ENCODE data around the gene FBXW2.

FBXW2 gene, protein sequence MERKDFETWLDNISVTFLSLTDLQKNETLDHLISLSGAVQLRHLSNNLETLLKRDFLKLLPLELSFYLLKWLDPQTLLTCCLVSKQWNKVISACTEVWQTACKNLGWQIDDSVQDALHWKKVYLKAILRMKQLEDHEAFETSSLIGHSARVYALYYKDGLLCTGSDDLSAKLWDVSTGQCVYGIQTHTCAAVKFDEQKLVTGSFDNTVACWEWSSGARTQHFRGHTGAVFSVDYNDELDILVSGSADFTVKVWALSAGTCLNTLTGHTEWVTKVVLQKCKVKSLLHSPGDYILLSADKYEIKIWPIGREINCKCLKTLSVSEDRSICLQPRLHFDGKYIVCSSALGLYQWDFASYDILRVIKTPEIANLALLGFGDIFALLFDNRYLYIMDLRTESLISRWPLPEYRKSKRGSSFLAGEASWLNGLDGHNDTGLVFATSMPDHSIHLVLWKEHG
- total RNA-seq: 83.4 to 184 (median 130) reads per million in 9 experiments

DNA sequence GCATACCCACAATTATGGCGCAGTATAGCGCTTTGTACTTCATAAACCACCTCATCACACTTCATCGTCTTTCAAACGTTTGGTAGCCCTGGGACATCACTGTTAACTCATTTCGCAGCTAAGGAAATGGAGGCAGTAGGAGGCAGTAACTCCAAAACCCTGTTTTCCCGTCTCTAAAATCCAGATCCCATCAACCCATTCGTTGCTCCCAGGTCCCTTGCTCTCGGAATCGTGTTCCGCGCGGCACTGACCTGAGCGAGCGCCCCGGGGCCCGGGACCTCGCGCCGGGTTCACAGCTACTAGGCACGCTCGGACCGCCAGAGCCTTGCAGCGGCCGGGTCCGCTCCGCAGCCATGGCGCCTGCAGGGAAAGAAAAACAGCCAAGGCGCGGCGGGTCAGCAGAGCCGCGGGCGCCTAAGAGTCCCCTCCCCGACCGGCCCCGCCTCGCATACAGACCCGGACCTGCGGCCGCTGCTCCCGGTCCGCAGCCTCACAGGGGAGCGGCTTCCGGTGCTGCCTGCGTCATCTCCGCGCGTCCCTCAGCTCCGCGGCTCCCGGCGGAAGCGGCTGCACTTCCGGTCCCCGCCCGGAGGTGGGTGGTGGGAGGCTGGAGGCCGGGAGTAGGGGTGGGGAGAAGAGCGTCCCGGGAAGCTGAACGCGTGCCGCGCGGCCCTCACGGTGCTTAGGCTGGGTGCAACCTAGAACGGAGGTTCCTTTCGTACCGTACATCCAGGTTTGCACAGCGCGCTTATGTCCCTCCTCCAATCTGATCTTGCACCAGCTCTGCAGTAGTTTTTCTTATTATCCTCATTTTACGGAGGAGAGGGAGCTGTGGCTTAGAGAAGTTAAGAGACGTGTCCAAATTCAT is at the start of gene FBXW2:
Gene FBXW2, minus strand, starts transcription at position 519 of the 868 bp plus-strand sequence. CDS start 5,158 bp downstream, outside the sequence.
- Mint-ChIP-seq H3K4me1 (ENCODE audit: low read depth in 2 of 2) (peaks cover 31 to 53% of the 10 kb centered on the region in 2 donors), H3K4me3 (peak within 1 kb of the TSS; percentile 89 to 92), H3K36me3 (ENCODE audit: insufficient read depth) (peaks cover 26% of the 10 kb centered on the region), H3K9me3 (no peaks in the 10 kb centered on the region), H3K27ac (peak within 1 kb of the TSS; percentile 97), H3K27me3 (no peaks in the 10 kb centered on the region)
- DNase-seq: peak; percentile 56 to 66 (median 65)
- peak; percentile 86 for ATAC-seq (replicated peaks)

DNA sequence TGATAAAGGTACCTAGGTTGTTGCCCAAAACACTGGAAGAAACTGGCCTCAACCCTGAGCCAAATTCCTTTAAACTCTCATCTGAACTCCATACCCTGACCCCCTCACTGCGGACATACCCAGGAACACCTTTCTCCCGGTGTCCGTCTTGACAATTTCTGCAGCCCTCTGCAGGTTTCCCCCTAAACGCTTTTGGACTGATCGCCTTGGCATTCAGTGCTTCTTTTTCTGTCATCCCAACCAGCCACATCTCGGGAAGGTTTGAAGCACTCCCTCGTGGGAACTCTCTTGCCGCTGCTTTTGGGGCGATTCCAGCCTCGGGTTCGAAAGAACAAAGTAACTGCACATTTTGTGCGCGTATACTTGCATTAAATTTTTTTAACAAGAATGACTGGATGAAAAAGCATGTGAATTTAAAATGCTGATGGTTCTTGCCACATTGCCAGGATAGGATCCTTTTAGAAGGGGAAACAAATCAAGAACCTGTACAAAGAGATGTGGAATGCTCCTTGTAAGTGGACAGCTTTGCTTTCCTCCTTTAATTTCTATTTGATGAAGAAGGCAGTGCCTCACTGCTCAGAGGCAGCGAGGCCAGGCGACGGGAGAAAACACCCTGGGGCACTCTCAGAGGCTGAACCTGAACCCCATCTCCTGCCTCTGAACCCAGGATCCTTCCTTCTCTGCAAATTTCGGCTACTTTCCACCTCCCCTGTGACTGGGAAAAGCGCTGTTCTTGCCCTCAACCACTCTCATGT is 48.9 kb upstream of the FBXW2 start:
- peak; percentile 1 for ATAC-seq (replicated peaks)
- no peak for DNase-seq
- Mint-ChIP-seq H3K36me3 (ENCODE audit: insufficient read depth) (peaks cover 62% of the 10 kb centered on the region), H3K4me1 (ENCODE audit: low read depth in 2 of 2) (peaks cover 50 to 59% of the 10 kb centered on the region in 2 donors), H3K9me3 (no peaks in the 10 kb centered on the region), H3K27ac (peak overlapping the region; percentile 99), H3K4me3 (peak overlapping the region; percentile 99 to 100), H3K27me3 (no peaks in the 10 kb centered on the region)

DNA sequence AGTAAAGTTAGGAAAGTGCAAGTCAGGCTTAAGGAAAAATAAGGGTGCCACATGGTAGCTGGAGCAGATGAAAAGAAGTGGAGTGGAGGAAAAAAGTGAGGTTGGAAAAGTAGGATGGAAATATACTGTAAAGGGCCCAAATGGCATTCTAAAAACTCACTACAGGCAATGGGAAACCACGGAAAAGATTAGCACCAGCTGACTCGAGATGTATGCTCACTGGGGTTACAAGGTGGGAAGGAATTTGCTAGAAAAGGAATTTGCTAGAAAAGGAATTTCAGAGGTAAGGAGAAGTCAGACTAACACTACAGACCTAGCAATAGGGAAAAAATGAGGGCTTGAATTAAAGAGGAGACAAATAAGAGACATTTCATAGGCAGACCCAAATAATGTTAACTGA is 45.9 kb upstream of the FBXW2 start:
- ATAC-seq (replicated peaks): no peak
- Mint-ChIP-seq H3K27me3 (no peaks in the 10 kb centered on the region), H3K9me3 (no peaks in the 10 kb centered on the region), H3K36me3 (ENCODE audit: insufficient read depth) (peaks cover 55% of the 10 kb centered on the region), H3K4me3 (peak overlapping the region in 1 of 2 donors; percentile 23), H3K27ac (peak overlapping the region in 1 of 2 donors; percentile 78), H3K4me1 (ENCODE audit: low read depth in 2 of 2) (peaks cover 38 to 45% of the 10 kb centered on the region in 2 donors)
- DNase-seq: no peak

DNA sequence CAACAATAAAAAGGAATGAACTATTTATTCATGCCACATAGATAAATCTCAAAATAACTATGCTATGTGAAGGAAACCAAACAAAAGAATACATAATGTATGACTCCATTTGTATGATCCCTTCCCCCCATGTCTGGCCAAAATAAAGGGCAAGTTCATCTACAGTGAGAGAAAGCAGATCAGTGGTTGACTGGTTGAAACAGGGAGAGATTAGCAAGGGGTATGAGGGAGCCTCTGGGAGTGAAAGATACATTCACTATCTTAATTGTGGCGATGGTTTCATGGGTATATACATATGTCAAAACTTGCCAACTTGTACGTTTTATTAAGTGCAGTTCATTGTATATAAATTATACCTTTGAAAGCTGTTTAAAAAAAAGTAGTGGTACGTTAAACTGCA is 44.7 kb upstream of the FBXW2 start:
- Mint-ChIP-seq H3K4me3 (no peak overlapping the region), H3K9me3 (no peaks in the 10 kb centered on the region), H3K27ac (no peak overlapping the region), H3K4me1 (ENCODE audit: low read depth in 2 of 2) (peaks cover 30 to 42% of the 10 kb centered on the region in 2 donors), H3K27me3 (no peaks in the 10 kb centered on the region), H3K36me3 (ENCODE audit: insufficient read depth) (peaks cover 54% of the 10 kb centered on the region)
- ATAC-seq (replicated peaks) (no peak), DNase-seq (no peak)

DNA sequence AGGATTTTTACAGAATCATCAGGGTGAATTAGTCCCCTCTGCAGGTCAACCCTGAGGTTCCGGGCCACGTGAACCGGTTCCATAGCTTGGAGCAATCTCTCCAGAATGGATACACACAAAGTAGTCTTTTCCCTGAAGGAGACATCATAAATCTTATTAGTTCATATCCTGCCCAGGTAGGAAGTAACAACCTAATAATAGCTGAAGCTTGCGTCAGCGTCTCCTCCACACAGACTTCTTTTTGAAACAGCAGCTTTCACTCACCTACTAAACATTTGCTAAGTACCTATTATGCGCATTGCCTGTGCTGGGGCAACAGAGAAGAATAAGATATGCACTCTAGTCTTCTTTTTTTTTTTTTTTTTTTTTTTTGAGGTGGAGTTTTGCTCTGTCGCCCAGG is 40.1 kb upstream of the FBXW2 start:
- Mint-ChIP-seq H3K27ac (no peak overlapping the region), H3K4me1 (ENCODE audit: low read depth in 2 of 2) (peaks cover 9 to 14% of the 10 kb centered on the region in 2 donors), H3K9me3 (no peaks in the 10 kb centered on the region), H3K36me3 (ENCODE audit: insufficient read depth) (peaks cover 61% of the 10 kb centered on the region), H3K4me3 (no peak overlapping the region), H3K27me3 (no peaks in the 10 kb centered on the region)
- ATAC-seq (replicated peaks) (no peak), DNase-seq (no peak)

DNA sequence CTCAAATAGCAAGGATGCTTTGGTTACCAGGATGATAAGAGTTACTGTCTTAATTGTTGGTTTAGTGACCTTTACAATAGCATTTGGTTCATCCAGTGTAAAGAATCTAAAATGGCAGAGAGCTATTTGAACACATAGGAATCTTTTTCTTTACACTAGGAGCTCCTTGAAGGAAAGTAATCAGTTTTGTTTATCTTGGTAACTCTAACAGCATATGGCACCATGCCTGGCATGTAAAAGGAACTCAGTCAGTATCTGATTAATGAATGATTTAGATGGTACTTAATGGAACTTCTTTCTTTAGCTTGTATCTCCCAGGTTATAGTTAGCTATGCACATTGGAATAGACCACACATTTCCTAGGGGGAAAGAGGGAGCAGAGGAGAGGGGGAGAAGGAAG is 39.6 kb upstream of the FBXW2 start:
- DNase-seq (no peak), ATAC-seq (replicated peaks) (no peak)
- no peaks in the 10 kb centered on the region for H3K9me3 Mint-ChIP-seq
- H3K36me3 Mint-ChIP-seq (ENCODE audit: insufficient read depth): peaks cover 66% of the 10 kb centered on the region
- H3K27ac Mint-ChIP-seq: peak overlapping the region in 1 of 2 donors; percentile 64
- H3K4me3 Mint-ChIP-seq: no peak overlapping the region
- peaks cover 8 to 12% of the 10 kb centered on the region in 2 donors for H3K4me1 Mint-ChIP-seq (ENCODE audit: low read depth in 2 of 2)
- H3K27me3 Mint-ChIP-seq: no peaks in the 10 kb centered on the region

DNA sequence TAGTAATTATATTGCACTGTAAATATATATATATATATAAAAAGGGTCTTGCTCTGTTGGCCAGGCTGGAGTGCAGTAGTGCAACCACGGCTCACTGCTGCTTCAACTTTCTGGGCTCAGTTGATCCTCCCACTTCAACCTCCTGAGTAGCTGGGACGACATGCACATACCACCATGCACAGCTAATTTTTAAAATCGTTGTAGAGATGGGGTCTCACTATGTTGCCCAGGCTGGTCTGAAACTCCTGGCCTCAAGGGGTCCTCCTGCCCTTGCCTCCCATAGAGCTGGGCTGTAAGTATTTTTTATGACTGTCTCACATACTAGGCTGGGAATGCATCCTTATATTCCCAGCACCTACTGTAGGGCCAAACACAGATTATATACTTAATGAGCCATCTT is 37.6 kb upstream of the FBXW2 start:
- H3K4me1 Mint-ChIP-seq (ENCODE audit: low read depth in 2 of 2): peaks cover 1 to 9% of the 10 kb centered on the region in 2 donors
- no peak overlapping the region for H3K4me3 Mint-ChIP-seq
- H3K9me3 Mint-ChIP-seq: no peaks in the 10 kb centered on the region
- DNase-seq: no peak
- no peaks in the 10 kb centered on the region for H3K27me3 Mint-ChIP-seq
- H3K27ac Mint-ChIP-seq: no peak overlapping the region
- H3K36me3 Mint-ChIP-seq (ENCODE audit: insufficient read depth): peaks cover 59% of the 10 kb centered on the region
- ATAC-seq (replicated peaks): no peak

DNA sequence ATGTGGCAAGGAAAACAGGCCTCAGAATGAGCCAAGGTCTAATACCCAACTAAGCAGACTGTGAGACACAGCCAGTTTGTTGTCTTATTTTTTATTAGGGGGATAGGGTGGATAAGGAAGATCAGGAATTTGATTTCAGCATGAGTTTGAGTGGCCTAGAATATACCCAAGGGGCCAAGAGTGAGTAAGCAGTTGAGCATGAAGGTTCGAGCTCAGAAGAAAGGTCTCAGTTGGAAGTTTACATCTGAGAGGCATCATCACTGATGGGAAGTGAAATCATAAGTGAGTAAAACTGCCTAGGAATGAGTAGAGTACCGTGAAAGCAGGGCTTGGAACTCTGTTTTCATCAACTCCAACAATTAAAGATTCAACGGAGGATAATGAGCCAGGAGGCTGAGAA is 36.9 kb upstream of the FBXW2 start:
- H3K4me3 Mint-ChIP-seq: no peak overlapping the region
- H3K27ac Mint-ChIP-seq: no peak overlapping the region
- peaks cover 0 to 7% of the 10 kb centered on the region in 2 donors for H3K4me1 Mint-ChIP-seq (ENCODE audit: low read depth in 2 of 2)
- DNase-seq (no peak), ATAC-seq (replicated peaks) (no peak)
- H3K36me3 Mint-ChIP-seq (ENCODE audit: insufficient read depth): peaks cover 58% of the 10 kb centered on the region
- no peaks in the 10 kb centered on the region for H3K9me3 Mint-ChIP-seq
- no peaks in the 10 kb centered on the region for H3K27me3 Mint-ChIP-seq

DNA sequence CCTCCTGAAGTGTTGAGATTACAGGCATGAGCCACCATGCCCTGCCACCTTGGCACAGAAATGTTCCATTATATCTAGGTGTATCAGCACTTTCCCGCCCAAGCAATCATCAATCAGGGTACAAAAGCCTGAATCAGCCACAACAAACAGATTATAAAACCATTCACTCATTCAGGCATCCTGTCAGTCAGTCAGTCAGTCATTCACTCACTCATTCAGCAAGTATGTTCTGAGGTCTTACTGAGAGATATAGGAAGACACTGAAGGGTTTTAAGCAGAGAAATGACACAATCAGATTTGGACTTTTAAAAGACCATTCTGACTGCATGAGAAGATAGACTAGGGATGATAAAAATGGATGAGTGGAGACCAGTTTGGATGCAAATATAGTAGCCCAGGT is 36.4 kb upstream of the FBXW2 start:
- H3K4me3 Mint-ChIP-seq: no peak overlapping the region
- H3K4me1 Mint-ChIP-seq (ENCODE audit: low read depth in 2 of 2): peaks cover 0 to 6% of the 10 kb centered on the region in 2 donors
- H3K9me3 Mint-ChIP-seq: no peaks in the 10 kb centered on the region
- ATAC-seq (replicated peaks) (no peak), DNase-seq (no peak)
- H3K27me3 Mint-ChIP-seq: no peaks in the 10 kb centered on the region
- peaks cover 59% of the 10 kb centered on the region for H3K36me3 Mint-ChIP-seq (ENCODE audit: insufficient read depth)
- H3K27ac Mint-ChIP-seq: no peak overlapping the region

DNA sequence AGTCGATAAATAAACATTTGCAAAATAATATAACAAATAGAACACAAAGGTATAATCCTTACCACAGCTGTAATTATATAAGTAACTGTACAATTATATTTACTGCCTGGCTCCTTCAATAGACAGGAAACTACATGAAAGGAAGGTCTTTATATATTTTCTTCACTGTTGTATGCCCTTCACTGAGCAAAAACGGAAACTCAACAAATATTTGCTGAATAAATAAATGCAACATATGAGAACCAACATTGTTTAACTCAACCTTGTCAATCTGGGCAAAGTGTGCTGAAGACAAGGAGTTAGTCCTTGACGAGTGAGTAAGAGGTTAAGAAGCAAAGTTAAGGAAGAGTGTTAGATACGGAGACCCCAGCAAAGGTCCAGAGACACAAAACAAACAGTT is 26.9 kb upstream of the FBXW2 start:
- DNase-seq: no peak
- no peaks in the 10 kb centered on the region for H3K4me1 Mint-ChIP-seq (ENCODE audit: low read depth in 2 of 2)
- no peaks in the 10 kb centered on the region for H3K27me3 Mint-ChIP-seq
- no peaks in the 10 kb centered on the region for H3K9me3 Mint-ChIP-seq
- no peak overlapping the region for H3K4me3 Mint-ChIP-seq
- H3K27ac Mint-ChIP-seq: no peak overlapping the region
- ATAC-seq (replicated peaks): no peak
- H3K36me3 Mint-ChIP-seq (ENCODE audit: insufficient read depth): peaks cover 73% of the 10 kb centered on the region

DNA sequence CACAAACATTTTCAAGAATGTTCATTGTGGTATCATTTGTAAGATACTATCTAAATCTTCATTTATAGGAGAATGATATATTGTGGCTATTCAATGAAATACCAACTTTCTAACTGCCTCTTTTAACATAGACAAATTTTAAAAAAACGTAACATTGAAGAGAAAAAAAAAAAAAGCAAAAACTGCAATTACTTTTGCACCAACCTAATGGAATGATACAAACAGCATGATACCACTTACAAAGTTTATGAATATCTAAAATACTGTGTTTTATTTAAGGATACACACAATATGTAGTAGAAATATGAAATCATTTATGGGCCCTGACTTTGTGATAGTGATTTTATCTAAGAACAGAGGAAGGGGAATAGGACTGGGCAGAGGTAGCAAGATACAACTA is 25.4 kb upstream of the FBXW2 start:
- no peaks in the 10 kb centered on the region for H3K27me3 Mint-ChIP-seq
- H3K4me1 Mint-ChIP-seq (ENCODE audit: low read depth in 2 of 2): no peaks in the 10 kb centered on the region
- peak overlapping the region in 1 of 2 donors; percentile 66 for H3K27ac Mint-ChIP-seq
- DNase-seq (no peak), ATAC-seq (replicated peaks) (no peak)
- no peaks in the 10 kb centered on the region for H3K9me3 Mint-ChIP-seq
- peaks cover 61% of the 10 kb centered on the region for H3K36me3 Mint-ChIP-seq (ENCODE audit: insufficient read depth)
- no peak overlapping the region for H3K4me3 Mint-ChIP-seq

DNA sequence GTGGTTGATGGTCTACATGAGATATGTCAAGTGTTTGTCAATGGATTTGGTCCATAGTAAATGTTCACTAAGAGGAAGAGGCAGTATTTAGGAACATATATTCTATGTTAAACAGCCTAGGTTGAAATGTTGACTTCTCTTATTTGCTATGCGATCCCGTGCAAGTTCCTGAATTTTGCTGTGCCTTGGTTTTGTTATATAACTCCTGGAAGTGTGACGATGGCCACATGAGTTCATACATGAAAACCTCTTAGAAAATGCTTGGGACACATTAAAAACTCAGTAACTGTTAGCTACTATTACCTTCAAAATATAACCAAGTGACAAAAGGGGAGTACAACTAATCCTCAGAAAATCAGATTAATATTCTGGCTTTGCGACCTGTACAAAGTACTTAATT is 21.9 kb upstream of the FBXW2 start:
- peaks cover 36% of the 10 kb centered on the region for H3K36me3 Mint-ChIP-seq (ENCODE audit: insufficient read depth)
- no peaks in the 10 kb centered on the region for H3K27me3 Mint-ChIP-seq

DNA sequence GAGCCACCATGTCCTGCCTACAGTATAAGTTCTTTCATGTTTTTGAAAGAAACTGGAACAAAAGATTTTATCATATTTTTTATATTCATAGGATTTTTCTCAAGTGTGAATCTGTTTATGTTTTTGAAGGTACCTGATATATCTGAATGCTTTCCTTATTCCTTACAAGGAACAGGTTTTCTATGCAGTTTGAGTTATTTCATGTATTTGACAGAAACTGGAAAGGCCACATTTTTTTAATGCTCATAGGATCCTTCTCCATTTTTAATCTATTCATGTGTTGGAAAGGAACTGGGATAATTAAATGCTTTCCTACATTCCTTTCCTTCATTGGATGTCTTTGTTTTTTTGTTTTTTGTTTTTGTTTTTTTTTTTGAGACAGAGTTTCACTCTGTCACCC is 15.7 kb upstream of the FBXW2 start:
- no peaks in the 10 kb centered on the region for H3K4me1 Mint-ChIP-seq (ENCODE audit: low read depth in 2 of 2)
- ATAC-seq (replicated peaks): no peak
- no peak for DNase-seq
- no peak overlapping the region for H3K4me3 Mint-ChIP-seq
- H3K9me3 Mint-ChIP-seq: peaks cover 7 to 9% of the 10 kb centered on the region in 2 donors
- peaks cover 2% of the 10 kb centered on the region for H3K36me3 Mint-ChIP-seq (ENCODE audit: insufficient read depth)
- H3K27me3 Mint-ChIP-seq: no peaks in the 10 kb centered on the region
- H3K27ac Mint-ChIP-seq: no peak overlapping the region

More for the DNA sequence above, 21.9 kb upstream of the FBXW2 start:
- H3K27ac Mint-ChIP-seq: no peak overlapping the region
- no peaks in the 10 kb centered on the region for H3K4me1 Mint-ChIP-seq (ENCODE audit: low read depth in 2 of 2)
- H3K4me3 Mint-ChIP-seq: no peak overlapping the region
- ATAC-seq (replicated peaks): no peak
- H3K9me3 Mint-ChIP-seq: no peaks in the 10 kb centered on the region
- DNase-seq: no peak
